Keratinocyte (primary cell): ENCODE data around the gene FAM13B. TPM values are rescaled to one million over a fixed set of nuclear protein-coding genes. Genes with fewer than 3 reads are reported as not detected.

Source experiments
- DNase-seq: peaks from one replicate; pipeline ENCODE4 v3.0.0-alpha.2; 2011; ENCODE audit warnings: low read depth, missing footprints, low spot score
- FAIRE-seq: peaks from 2 replicates; lab custom pipeline; 2011; peaks lifted over from hg19 to GRCh38; lab: Jason Lieb, UNC
- H2AFZ ChIP-seq: 2 replicates; pipeline ENCODE4 v1.6.0; 2012; ENCODE audit warnings: low read length, control low read depth, inconsistent platforms; ENCODE audit not compliant: control insufficient read depth
- H3K27ac ChIP-seq: 2 replicates; pipeline ENCODE4 v1.5.1; 2011; ENCODE audit warnings: low read length; ENCODE audit not compliant: control insufficient read depth, insufficient read depth
- H3K27me3 ChIP-seq: 3 replicates; pipeline ENCODE4 v1.6.0; 2011; ENCODE audit warnings: low read length; ENCODE audit not compliant: control insufficient read depth, insufficient read depth; ENCODE audit errors: extremely low read depth
- H3K36me3 ChIP-seq, 2 experiments: 2 replicates in 1 of 2; 3 replicates in 1 of 2; pipeline ENCODE4 v1.5.1; 2011; ENCODE audit warnings: low read length in 2 of 2, mild to moderate bottlenecking in 1 of 2; ENCODE audit not compliant: control insufficient read depth in 2 of 2, insufficient read depth in 2 of 2; ENCODE audit errors: extremely low read depth in 1 of 2
- H3K4me1 ChIP-seq: 3 replicates; pipeline ENCODE4 v1.5.1; 2011; ENCODE audit warnings: low read length; ENCODE audit not compliant: control insufficient read depth, insufficient read depth; ENCODE audit errors: extremely low read depth
- H3K4me2 ChIP-seq: 3 replicates; pipeline ENCODE4 v1.6.0; 2011; ENCODE audit warnings: low read depth, low read length; ENCODE audit not compliant: control insufficient read depth, insufficient read depth; ENCODE audit errors: extremely low read depth
- H3K4me3 ChIP-seq, 3 experiments: fragments of 200-600 bp in 1 of 3; sonication (generic) in 1 of 3; 2 replicates in 2 of 3; 3 replicates in 1 of 3; pipeline ENCODE4 v1.5.1; 2011 to 2016; ENCODE audit warnings: low read length in 3 of 3, mild to moderate bottlenecking in 3 of 3, control low read depth in 2 of 3, inconsistent platforms in 1 of 3, low read depth in 1 of 3, mixed read lengths in 1 of 3, mixed run types in 1 of 3, moderate library complexity in 1 of 3; ENCODE audit not compliant: control insufficient read depth in 2 of 3, insufficient read depth in 2 of 3; ENCODE audit errors: extremely low read depth in 1 of 3
- H3K79me2 ChIP-seq: 2 replicates; pipeline ENCODE4 v1.6.0; 2012; ENCODE audit warnings: low read length; ENCODE audit not compliant: control insufficient read depth, insufficient read depth
- H3K9ac ChIP-seq: 3 replicates; pipeline ENCODE4 v1.6.0; 2011; ENCODE audit warnings: low read length; ENCODE audit not compliant: control insufficient read depth, insufficient read depth; ENCODE audit errors: extremely low read depth
- H3K9me1 ChIP-seq: 3 replicates; pipeline ENCODE4 v1.6.0; 2011; ENCODE audit warnings: low read length; ENCODE audit not compliant: control insufficient read depth, insufficient read depth; ENCODE audit errors: extremely low read depth
- H3K9me3 ChIP-seq: 2 replicates; pipeline ENCODE4 v1.5.1; 2012; ENCODE audit warnings: low read depth, low read length; ENCODE audit not compliant: control insufficient read depth
- H4K20me1 ChIP-seq: 3 replicates; pipeline ENCODE4 v1.6.0; 2011; ENCODE audit warnings: low read length; ENCODE audit not compliant: control insufficient read depth, insufficient read depth; ENCODE audit errors: extremely low read depth
- EZH2 ChIP-seq: IDR thresholded peaks from one replicate; pipeline ENCODE4 v1.6.1; 2012; ENCODE audit warnings: inconsistent platforms, mild to moderate bottlenecking, low read length, moderate library complexity
- dilution Hi-C: fragments of 300-500 bp; cut with MboI; formaldehyde crosslinking; loops from one replicate; pipeline ENCODE4 v1.7.0; 2020; ENCODE audit warnings: low sequenced_read_pairs; ENCODE audit not compliant: extremely low pct_ligation_motif_present
- polyA plus RNA-seq, 5 experiments: library from polyadenylated mRNA; depleted of rRNA in 3 of 5; stranded (reverse) in 3 of 5; stranded (forward) in 1 of 5; unstranded in 1 of 5; fragments of >200 nt; gene quantifications; 1 replicate in 1 of 5; 2 replicates in 3 of 5; 3 replicates in 1 of 5; pipeline versions ENCODE4 v1.2.1 to v1.2.3, GENCODE V29; 2011 to 2012; ENCODE audit warnings: missing spikeins in 2 of 5, low read depth in 1 of 5, low replicate concordance in 1 of 5
- TF ChIP-seq, protein P1 (sequence below), 3 experiments: IDR thresholded peaks in 1 of 3; conservative IDR thresholded peaks in 1 of 3; optimal IDR thresholded peaks in 1 of 3; 2 replicates in 2 of 3; 3 replicates in 1 of 3; pipeline versions ENCODE3 to v1.5.1; 2011; ENCODE audit warnings: low read length in 3 of 3, mild to moderate bottlenecking in 3 of 3, moderate library complexity in 2 of 3, control low read depth in 1 of 3, inconsistent platforms in 1 of 3; ENCODE audit not compliant: insufficient read depth in 2 of 3; ENCODE audit errors: extremely low read depth in 1 of 3

FAM13B gene
- polyA plus RNA-seq, 1 donor (not counting 4 experiments of a cell fraction or from before 2014, with no cell fraction given): 12.9 TPM

DNA sequence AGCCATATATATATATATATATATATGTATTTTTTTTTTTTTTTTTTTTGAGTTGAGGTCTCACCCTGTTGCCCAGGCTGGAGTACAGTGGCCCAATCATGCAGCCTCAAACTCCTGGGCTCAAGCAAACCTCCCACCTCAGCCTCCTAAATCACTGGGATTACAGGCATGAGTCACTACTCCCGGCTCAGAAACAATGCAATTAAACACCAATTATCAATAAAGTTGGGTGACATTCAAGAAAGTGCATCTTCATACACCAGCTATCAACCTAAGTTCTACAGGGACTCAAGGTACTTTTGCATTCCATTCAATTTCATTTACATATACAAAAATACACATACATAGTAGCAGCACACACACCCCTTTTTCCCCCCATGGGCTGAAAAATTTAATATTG is 7.6 kb downstream of the FAM13B start:
- dilution Hi-C loops: no loop called here
- Histone ChIP-seq H3K9me3 (no peaks in the 10 kb centered on the region), H3K9me1 (peaks cover 3% of the 10 kb centered on the region), H3K27ac (no peak overlapping the region), H3K36me3 (peaks cover 0 to 1% of the 10 kb centered on the region in 2 experiments), H3K4me2 (no peak overlapping the region), H2AFZ (no peak overlapping the region), H3K9ac (no peak overlapping the region), H3K27me3 (no peaks in the 10 kb centered on the region), H3K79me2 (peaks cover 97% of the 10 kb centered on the region), H4K20me1 (peaks cover 10% of the 10 kb centered on the region), H3K4me3 (no peak overlapping the region), H3K4me1 (peaks cover 35% of the 10 kb centered on the region)
- TF ChIP-seq EZH2: no peak
- TF ChIP-seq, protein P1, sequence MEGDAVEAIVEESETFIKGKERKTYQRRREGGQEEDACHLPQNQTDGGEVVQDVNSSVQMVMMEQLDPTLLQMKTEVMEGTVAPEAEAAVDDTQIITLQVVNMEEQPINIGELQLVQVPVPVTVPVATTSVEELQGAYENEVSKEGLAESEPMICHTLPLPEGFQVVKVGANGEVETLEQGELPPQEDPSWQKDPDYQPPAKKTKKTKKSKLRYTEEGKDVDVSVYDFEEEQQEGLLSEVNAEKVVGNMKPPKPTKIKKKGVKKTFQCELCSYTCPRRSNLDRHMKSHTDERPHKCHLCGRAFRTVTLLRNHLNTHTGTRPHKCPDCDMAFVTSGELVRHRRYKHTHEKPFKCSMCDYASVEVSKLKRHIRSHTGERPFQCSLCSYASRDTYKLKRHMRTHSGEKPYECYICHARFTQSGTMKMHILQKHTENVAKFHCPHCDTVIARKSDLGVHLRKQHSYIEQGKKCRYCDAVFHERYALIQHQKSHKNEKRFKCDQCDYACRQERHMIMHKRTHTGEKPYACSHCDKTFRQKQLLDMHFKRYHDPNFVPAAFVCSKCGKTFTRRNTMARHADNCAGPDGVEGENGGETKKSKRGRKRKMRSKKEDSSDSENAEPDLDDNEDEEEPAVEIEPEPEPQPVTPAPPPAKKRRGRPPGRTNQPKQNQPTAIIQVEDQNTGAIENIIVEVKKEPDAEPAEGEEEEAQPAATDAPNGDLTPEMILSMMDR (optimal IDR thresholded peaks at IDR 0.05 in 1 of 3, IDR thresholded peaks at IDR 0.05 in 1 of 3, conservative IDR thresholded peaks at IDR 0.05 in 1 of 3; ENCODE audit: extremely low read depth in 1 of 3, insufficient read depth in 2 of 3, low read length in 3 of 3): no peak
- no peak for FAIRE-seq
- no peak for DNase-seq

DNA sequence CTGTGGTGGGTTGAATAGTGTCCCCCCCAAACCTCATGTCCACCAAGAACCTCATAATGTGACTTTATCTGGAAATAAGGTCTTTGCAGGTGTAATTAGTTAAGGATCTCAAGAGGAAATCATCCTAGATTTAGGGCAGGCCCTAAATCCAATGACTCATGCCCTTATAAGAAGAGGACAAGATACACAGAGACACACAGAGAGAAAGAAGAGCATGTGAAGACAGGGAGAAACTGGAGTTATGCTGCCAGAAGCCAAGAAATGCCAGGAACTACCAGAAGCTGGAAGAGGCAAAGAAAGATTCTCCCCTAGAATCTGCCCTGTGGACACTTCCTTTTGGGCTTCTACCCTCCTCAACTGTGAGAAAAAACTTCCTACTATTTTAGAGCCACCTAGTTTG is 8.8 kb downstream of the FAM13B start:
- no peaks in the 10 kb centered on the region for H3K9me3 ChIP-seq
- no peak overlapping the region for H3K27ac ChIP-seq
- dilution Hi-C loops: no loop called here
- H3K4me3 ChIP-seq: no peak overlapping the region
- H3K27me3 ChIP-seq: no peaks in the 10 kb centered on the region
- peak overlapping the region; percentile 25 for H3K4me2 ChIP-seq
- no peak for TF ChIP-seq EZH2
- TF ChIP-seq, protein P1 (optimal IDR thresholded peaks at IDR 0.05 in 1 of 3, IDR thresholded peaks at IDR 0.05 in 1 of 3, conservative IDR thresholded peaks at IDR 0.05 in 1 of 3; ENCODE audit: extremely low read depth in 1 of 3, insufficient read depth in 2 of 3, low read length in 3 of 3): no peak
- H3K36me3 ChIP-seq: peaks cover 0 to 1% of the 10 kb centered on the region in 2 experiments
- FAIRE-seq (no peak), DNase-seq (no peak)
- H2AFZ ChIP-seq: no peak overlapping the region
- H3K9me1 ChIP-seq: peaks cover 3% of the 10 kb centered on the region
- H3K9ac ChIP-seq: no peak overlapping the region
- H3K4me1 ChIP-seq: peaks cover 32% of the 10 kb centered on the region
- peaks cover 10% of the 10 kb centered on the region for H4K20me1 ChIP-seq
- peaks cover 85% of the 10 kb centered on the region for H3K79me2 ChIP-seq
